Loucy (cell line): ENCODE measurements around the gene GPR152.

Experiments used
- H2AFZ ChIP-seq: fragments of 200-600 bp; sonication (generic); 2 replicates; pipeline ENCODE4 v1.6.0; 2016; ENCODE audit warnings: antibody characterized with exemption, mild to moderate bottlenecking, low read length, moderate library complexity
- H3F3A ChIP-seq: fragments of 200-600 bp; 2 replicates; pipeline ENCODE4 v1.6.0; 2016; ENCODE audit warnings: antibody characterized with exemption, low read depth, mild to moderate bottlenecking
- H3K27me3 ChIP-seq: fragments of 200-600 bp; sonication (generic); 2 replicates; pipeline ENCODE4 v1.6.1; 2014; ENCODE audit warnings: low read length, mild to moderate bottlenecking; ENCODE audit not compliant: insufficient read depth, poor library complexity, severe bottlenecking
- H3K36me3 ChIP-seq: fragments of 200-600 bp; sonication (generic); 2 replicates; pipeline ENCODE4 v1.6.1; 2016; ENCODE audit warnings: low read length; ENCODE audit not compliant: insufficient read depth
- H3K4me1 ChIP-seq: fragments of 200-600 bp; sonication (generic); 2 replicates; pipeline ENCODE4 v1.5.1; 2014; ENCODE audit warnings: low read length, mild to moderate bottlenecking; ENCODE audit not compliant: insufficient read depth, poor library complexity, severe bottlenecking
- H3K4me2 ChIP-seq: fragments of 200-600 bp; sonication (generic); 2 replicates; pipeline ENCODE4 v1.6.0; 2014; ENCODE audit warnings: antibody characterized with exemption, low read length, low read depth, mild to moderate bottlenecking; ENCODE audit not compliant: poor library complexity, severe bottlenecking
- H3K4me3 ChIP-seq: fragments of 200-600 bp; sonication (generic); 2 replicates; pipeline ENCODE4 v1.5.1; 2014; ENCODE audit warnings: low read length, mild to moderate bottlenecking, mixed read lengths; ENCODE audit not compliant: poor library complexity, severe bottlenecking
- H3K79me2 ChIP-seq: fragments of 200-600 bp; sonication (generic); 2 replicates; pipeline ENCODE4 v1.6.1; 2014; ENCODE audit warnings: low read length; ENCODE audit not compliant: insufficient read depth
- H3K9ac ChIP-seq: fragments of 200-600 bp; sonication (generic); 2 replicates; pipeline ENCODE4 v1.6.0; 2014; ENCODE audit warnings: mild to moderate bottlenecking, low read depth, low read length, moderate library complexity; ENCODE audit not compliant: poor library complexity, severe bottlenecking
- H3K9me2 ChIP-seq: fragments of 200-600 bp; sonication (generic); replicated peaks from 2 replicates; pipeline ENCODE4 v1.6.1; 2016; ENCODE audit warnings: low read depth, low read length, mixed read lengths
- H3K9me3 ChIP-seq: fragments of 200-600 bp; sonication (generic); 2 replicates; pipeline ENCODE4 v1.6.1; 2014; ENCODE audit warnings: mild to moderate bottlenecking, antibody characterized with exemption, low read length, low read depth; ENCODE audit not compliant: insufficient read depth
- H4K20me1 ChIP-seq: fragments of 200-600 bp; sonication (generic); 2 replicates; pipeline ENCODE4 v1.6.0; 2014; ENCODE audit warnings: antibody characterized with exemption, low read length, mild to moderate bottlenecking; ENCODE audit not compliant: insufficient read depth, poor library complexity, severe bottlenecking
- EZH2phosphoT487 ChIP-seq: fragments of 200-600 bp; IDR thresholded peaks from 2 replicates; pipeline ENCODE4 v1.6.1; 2018; ENCODE audit warnings: antibody characterized with exemption, mild to moderate bottlenecking, moderate library complexity, borderline replicate concordance
- TF ChIP-seq, protein P1 (sequence below): fragments of 200-600 bp; sonication (generic); conservative IDR thresholded peaks from 2 replicates; pipeline ENCODE4 v1.5.1; 2014; ENCODE audit warnings: mild to moderate bottlenecking, antibody characterized with exemption, low read length

GPR152 gene

DNA sequence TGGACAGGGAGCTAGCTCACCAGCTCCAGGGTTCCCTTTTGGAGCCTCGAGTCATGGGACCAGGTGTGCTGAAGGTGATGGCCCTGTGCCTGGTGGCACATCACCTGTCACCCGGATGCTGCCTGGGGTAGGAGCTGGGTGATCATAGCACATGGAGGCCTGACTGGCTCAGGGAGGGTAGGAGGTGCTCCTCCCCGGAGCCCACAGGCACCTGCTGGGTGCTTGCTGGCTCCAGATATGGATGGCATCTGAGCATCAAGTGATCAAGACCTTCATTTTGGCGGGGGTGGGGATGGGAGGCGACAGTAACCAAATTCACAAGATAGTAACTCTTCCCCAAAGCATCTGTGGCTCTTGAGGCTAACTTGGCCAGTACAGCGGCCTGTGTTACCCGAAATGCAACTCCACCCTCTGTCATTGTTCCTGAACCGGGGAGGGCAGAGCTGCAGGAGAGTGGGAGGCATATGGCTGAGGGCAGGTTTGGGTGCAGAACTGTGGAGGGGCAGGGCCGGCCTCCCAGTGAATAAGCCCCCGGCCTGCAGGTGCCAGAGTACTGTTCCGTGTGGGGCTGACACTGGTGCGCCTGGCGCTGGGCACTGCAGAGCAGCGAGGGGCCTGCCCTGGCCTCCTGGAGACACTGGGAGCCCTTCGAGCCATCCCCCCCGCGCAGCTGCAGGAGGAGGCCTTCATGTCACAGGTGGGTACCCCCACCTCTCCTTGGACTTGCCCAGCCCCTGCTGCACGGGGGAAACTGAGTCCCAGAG, 43.9 kb downstream of the GPR152 start:
- peak overlapping the region; percentile 99 for H3K9ac ChIP-seq
- no peaks in the 10 kb centered on the region for H3K9me2 ChIP-seq
- peaks cover 26% of the 10 kb centered on the region for H3F3A ChIP-seq
- no peak for TF ChIP-seq EZH2phosphoT487
- TF ChIP-seq, protein P1, sequence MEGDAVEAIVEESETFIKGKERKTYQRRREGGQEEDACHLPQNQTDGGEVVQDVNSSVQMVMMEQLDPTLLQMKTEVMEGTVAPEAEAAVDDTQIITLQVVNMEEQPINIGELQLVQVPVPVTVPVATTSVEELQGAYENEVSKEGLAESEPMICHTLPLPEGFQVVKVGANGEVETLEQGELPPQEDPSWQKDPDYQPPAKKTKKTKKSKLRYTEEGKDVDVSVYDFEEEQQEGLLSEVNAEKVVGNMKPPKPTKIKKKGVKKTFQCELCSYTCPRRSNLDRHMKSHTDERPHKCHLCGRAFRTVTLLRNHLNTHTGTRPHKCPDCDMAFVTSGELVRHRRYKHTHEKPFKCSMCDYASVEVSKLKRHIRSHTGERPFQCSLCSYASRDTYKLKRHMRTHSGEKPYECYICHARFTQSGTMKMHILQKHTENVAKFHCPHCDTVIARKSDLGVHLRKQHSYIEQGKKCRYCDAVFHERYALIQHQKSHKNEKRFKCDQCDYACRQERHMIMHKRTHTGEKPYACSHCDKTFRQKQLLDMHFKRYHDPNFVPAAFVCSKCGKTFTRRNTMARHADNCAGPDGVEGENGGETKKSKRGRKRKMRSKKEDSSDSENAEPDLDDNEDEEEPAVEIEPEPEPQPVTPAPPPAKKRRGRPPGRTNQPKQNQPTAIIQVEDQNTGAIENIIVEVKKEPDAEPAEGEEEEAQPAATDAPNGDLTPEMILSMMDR, result no peak
- peaks cover 59% of the 10 kb centered on the region for H3K79me2 ChIP-seq
- H3K4me3 ChIP-seq, result peak overlapping the region; percentile 89
- H3K36me3 ChIP-seq, result no peaks in the 10 kb centered on the region
- H3K4me1 ChIP-seq, result peaks cover 77% of the 10 kb centered on the region
- H2AFZ ChIP-seq, result no peak overlapping the region
- H3K27me3 ChIP-seq, result no peaks in the 10 kb centered on the region
- peak overlapping the region; percentile 98 for H3K4me2 ChIP-seq
- H3K9me3 ChIP-seq, result no peaks in the 10 kb centered on the region
- peaks cover 7% of the 10 kb centered on the region for H4K20me1 ChIP-seq

DNA sequence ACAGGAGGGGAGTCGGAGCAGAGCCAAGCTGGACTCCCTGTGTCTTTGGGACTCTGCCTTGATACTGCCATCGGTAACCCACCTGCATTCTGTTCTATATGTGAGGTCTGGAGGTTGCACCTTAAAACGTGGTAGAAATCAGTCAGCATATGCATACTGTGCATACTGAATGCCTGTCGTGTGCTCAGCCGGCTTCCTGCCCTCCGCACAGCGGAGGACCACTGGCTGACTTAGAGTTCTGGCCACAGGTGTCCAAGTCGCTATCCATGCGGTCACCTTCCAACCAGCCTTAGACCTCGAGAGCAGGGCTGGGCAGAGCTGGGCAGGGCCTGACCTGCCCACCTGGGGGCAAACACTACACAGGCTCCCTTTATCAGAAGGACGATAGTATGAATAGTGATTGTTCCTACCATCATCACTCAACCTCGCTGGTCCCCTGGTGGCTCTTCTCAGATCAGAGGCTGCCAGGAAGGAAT, 44.8 kb downstream of the GPR152 start:
- Histone ChIP-seq H3K4me3 (peak overlapping the region; percentile 89), H3K79me2 (peaks cover 68% of the 10 kb centered on the region), H3K9me2 (no peaks in the 10 kb centered on the region), H3K4me2 (peak overlapping the region; percentile 98), H3K36me3 (no peaks in the 10 kb centered on the region), H3K27me3 (no peaks in the 10 kb centered on the region), H4K20me1 (peaks cover 7% of the 10 kb centered on the region), H2AFZ (no peak overlapping the region), H3F3A (peaks cover 26% of the 10 kb centered on the region), H3K4me1 (peaks cover 77% of the 10 kb centered on the region), H3K9me3 (no peaks in the 10 kb centered on the region), H3K9ac (peak overlapping the region; percentile 99)
- TF ChIP-seq EZH2phosphoT487, result no peak
- TF ChIP-seq, protein P1, result no peak

DNA sequence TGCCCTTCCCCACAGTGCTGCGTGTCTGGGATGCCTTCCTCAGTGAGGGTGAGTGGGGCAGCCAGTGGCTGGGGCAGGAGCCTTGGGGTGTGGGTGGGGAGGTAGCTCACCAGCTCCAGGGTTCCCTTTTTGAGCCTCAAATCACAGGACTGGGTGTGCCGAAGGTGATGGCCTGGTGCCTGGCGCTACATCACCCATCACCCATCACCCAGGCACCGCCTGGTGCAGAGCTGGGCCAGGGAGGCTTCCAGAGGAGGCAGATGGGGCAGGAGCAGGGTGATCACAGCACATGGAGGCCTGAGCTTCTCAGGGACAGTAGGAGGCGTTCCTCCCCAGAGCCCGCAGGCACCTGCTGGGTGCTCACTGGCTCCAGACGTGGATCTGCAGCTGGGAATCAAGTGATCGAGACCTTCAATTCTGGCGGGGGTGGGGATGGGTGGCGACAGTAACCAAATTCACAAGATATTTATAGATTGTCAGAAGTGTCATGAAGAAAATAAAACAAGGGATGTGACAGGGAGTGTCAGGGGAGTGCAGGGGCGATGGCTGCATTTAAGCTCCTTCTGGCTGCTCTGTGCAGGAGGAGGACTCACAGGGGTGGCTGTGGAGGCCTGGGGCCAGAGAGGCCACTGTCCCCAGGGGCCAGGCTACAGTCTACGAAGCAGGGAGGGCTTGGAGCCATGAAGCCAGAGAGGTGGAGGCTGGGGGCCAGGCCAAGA, 45.4 kb downstream of the GPR152 start:
- Histone ChIP-seq H2AFZ (no peak overlapping the region), H3F3A (peaks cover 30% of the 10 kb centered on the region), H3K9me2 (no peaks in the 10 kb centered on the region), H3K36me3 (no peaks in the 10 kb centered on the region), H3K27me3 (no peaks in the 10 kb centered on the region), H3K79me2 (peaks cover 72% of the 10 kb centered on the region), H3K4me3 (peak overlapping the region; percentile 89), H4K20me1 (peaks cover 7% of the 10 kb centered on the region), H3K9ac (peak overlapping the region; percentile 99), H3K4me2 (peak overlapping the region; percentile 98), H3K9me3 (no peaks in the 10 kb centered on the region), H3K4me1 (peaks cover 79% of the 10 kb centered on the region)
- TF ChIP-seq, protein P1, result no peak
- TF ChIP-seq EZH2phosphoT487, result no peak
